ENCODE measurements around the gene FBXO48.
A peak's percentile ranks its signal among the peaks of the same experiment; 100 is the strongest.
"Not testable (repeated sequence)": the region's sequence is repeated elsewhere in the genome, so short reads cannot be mapped to it uniquely, and the experiment has no call there.

FBXO48 gene

GRCh38 chr2:68467077-68467960 is at the start of gene FBXO48, which contains the start of gene APLF:
Gene FBXO48, minus strand, starts transcription at chr2:68467294. Its CDS starts 2,149 bp downstream, at chr2:68465145.
Gene APLF, plus strand, starts transcription at chr2:68467585. Its CDS starts 147 bp downstream, at chr2:68467732.
- peak; percentile 99 for DNase-seq

- no peak for DNase-seq
These were observed 49.2 kb upstream of the FBXO48 start for GRCh38 chr2:68516051-68516955.

- no peak for DNase-seq
These were observed 47.3 kb upstream of the FBXO48 start for GRCh38 chr2:68514316-68514929.

GRCh38 chr2:68512966-68513365 is 45.9 kb upstream of the FBXO48 start:
- DNase-seq: no peak

GRCh38 chr2:68512326-68512725 is 45.2 kb upstream of the FBXO48 start:
- DNase-seq: no peak

- no peak for DNase-seq
These were observed 39.1 kb upstream of the FBXO48 start for GRCh38 chr2:68506170-68506569.

- no peak for DNase-seq
These were observed 38.6 kb upstream of the FBXO48 start for GRCh38 chr2:68505603-68506159.

- DNase-seq: no peak
These were observed 34.7 kb upstream of the FBXO48 start for GRCh38 chr2:68501768-68502167.

- no peak for DNase-seq
These were observed 33.6 kb upstream of the FBXO48 start for GRCh38 chr2:68500649-68501048.

- DNase-seq: no peak
These were observed 32.0 kb upstream of the FBXO48 start for GRCh38 chr2:68499133-68499532.

GRCh38 chr2:68491582-68491981 is 24.5 kb upstream of the FBXO48 start:
- no peak for DNase-seq

- no peak for DNase-seq
These were observed 22.2 kb upstream of the FBXO48 start for GRCh38 chr2:68489282-68489681.

- not testable (repeated sequence) for DNase-seq
These were observed 21.5 kb upstream of the FBXO48 start for GRCh38 chr2:68488605-68489004.

GRCh38 chr2:68487773-68488355 is 20.8 kb upstream of the FBXO48 start:
- no peak for DNase-seq

- no peak for DNase-seq
These were observed 15.9 kb upstream of the FBXO48 start for GRCh38 chr2:68483011-68483410.

- DNase-seq: no peak
These were observed 15.3 kb upstream of the FBXO48 start for GRCh38 chr2:68482296-68482820.

GRCh38 chr2:68478688-68479087 is 11.6 kb upstream of the FBXO48 start:
- no peak for DNase-seq

- no peak for DNase-seq
These were observed 9.4 kb upstream of the FBXO48 start for GRCh38 chr2:68476454-68476853.

- no peak for DNase-seq
These were observed 8.5 kb upstream of the FBXO48 start for GRCh38 chr2:68475576-68475975.

- DNase-seq: no peak
These were observed 8.0 kb upstream of the FBXO48 start for GRCh38 chr2:68475110-68475509.

- no peak for DNase-seq
These were observed 5.8 kb upstream of the FBXO48 start for GRCh38 chr2:68472796-68473414.

GRCh38 chr2:68471385-68471784 is 4.3 kb upstream of the FBXO48 start:
- no peak for DNase-seq

Measured in CD4-positive, alpha-beta T cell treated with Interleukin-15 for 1 hour (primary cell).